HT-29 (cell line): Measurements from ENCODE around the gene TMSB4X. TPM values are rescaled to one million over a fixed set of nuclear protein-coding genes. Genes with fewer than 3 reads are reported as not detected.
"Not testable (repeated sequence)": the region's sequence is repeated elsewhere in the genome, so short reads cannot be mapped to it uniquely, and the experiment has no call there.

Source experiments
- DNase-seq: peaks from one replicate; pipeline ENCODE4 v3.0.0-alpha.2; 2015; ENCODE audit warnings: low spot score
- total RNA-seq: library from RNA; depleted of rRNA; stranded (reverse); fragments of >200 nt; shearing (Covaris generic); gene quantifications from 2 replicates; pipeline ENCODE4 v1.2.3, GENCODE V29; 2014

The TMSB4X gene
- total RNA-seq, 1 experiment from 2014 or later = 538 TPM

DNA sequence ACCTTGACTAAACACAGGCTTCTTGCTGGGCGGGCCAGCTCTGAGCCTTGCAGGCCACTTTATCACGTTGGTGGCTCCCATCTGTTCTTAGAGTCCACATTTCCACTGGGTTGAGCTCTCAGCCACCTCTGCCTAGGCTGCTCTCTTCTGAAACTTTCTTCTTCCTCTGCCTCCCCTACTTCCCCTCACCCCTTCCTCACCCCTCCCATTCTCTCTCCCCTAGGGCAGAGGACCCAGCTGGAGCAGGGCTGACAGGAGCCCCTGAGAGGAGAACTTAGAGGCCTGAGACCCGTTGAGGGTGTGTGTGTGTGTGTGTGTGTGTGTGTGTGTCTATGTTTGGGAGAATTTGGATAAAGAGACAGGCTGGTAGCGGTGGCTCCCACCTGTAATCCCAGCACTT lies 19.9 kb upstream of the TMSB4X start:
- peak; percentile 20 for DNase-seq

DNA sequence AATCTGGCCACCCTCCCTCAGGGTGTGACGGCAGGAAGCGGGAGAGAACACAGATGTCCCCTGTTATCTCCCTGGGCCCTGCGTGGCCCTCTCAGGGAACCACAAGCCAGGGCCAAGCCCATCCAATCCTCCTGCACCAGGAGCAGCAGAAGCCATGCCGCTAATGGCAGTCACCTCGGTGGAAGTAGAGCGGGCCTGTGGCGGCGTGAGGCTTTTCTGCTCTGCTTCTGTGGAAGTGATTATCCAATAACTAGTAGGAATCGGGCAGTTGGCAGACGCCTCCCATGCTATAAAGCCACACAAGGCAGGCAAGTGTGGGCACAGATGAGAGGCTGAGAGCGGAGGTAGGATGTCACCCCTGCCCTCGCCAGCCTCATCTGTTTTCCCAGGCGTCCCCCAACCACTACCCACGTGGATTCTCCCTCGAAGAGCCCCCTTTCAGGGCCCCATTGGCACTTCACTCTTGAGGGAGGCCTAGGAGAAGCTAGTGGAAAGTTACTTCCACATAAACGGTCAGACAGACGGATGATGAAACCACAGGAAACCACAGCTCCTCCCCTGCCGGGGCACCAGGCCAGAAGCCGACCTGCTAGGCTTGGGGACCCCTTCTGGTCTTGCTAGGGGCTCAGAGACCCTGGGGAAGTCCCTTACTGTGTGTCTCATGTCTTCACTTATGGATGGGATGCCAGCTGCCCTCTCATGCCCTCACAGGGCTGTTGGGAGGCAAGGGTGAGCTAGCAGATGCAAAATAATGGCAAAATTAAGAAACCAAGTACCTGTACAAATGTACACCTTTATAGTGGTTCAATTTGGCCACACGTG lies 18.8 kb upstream of the TMSB4X start:
- peak; percentile 69 for DNase-seq

GRCh38 chrX:12956704-12957534 lies 18.0 kb upstream of the TMSB4X start:
- peak; percentile 56 for DNase-seq

- no peak for DNase-seq
These were observed 16.9 kb upstream of the TMSB4X start for GRCh38 chrX:12958059-12958458.

GRCh38 chrX:12958461-12958860 lies 16.4 kb upstream of the TMSB4X start:
- no peak for DNase-seq

DNA sequence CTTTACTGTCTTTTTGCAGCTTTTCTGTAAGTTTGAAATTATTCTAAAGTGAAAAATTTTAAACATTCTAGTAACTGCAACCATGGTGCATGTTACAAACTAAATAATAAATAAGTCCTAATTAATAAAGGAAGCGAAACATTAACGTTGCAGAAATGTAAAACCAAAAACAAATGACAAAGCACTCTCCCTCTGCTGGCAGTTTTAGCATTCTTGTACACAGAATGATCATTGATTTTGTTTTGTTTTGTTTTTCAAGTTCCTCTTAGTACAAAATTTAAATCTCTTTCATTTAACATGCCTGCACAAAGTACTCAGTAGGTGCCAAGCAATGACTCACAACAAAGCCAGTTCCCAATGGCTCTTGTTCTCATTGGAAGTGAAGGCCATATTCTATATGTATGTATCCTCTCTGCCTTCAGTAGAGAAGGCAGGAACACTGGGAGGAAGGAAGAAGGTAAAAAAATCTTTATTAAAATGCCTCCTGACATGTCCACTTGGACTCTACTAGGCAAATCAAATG lies 13.7 kb upstream of the TMSB4X start:
- DNase-seq = no peak

- no peak for DNase-seq
These were observed 12.8 kb upstream of the TMSB4X start for GRCh38 chrX:12962041-12962504.

DNA sequence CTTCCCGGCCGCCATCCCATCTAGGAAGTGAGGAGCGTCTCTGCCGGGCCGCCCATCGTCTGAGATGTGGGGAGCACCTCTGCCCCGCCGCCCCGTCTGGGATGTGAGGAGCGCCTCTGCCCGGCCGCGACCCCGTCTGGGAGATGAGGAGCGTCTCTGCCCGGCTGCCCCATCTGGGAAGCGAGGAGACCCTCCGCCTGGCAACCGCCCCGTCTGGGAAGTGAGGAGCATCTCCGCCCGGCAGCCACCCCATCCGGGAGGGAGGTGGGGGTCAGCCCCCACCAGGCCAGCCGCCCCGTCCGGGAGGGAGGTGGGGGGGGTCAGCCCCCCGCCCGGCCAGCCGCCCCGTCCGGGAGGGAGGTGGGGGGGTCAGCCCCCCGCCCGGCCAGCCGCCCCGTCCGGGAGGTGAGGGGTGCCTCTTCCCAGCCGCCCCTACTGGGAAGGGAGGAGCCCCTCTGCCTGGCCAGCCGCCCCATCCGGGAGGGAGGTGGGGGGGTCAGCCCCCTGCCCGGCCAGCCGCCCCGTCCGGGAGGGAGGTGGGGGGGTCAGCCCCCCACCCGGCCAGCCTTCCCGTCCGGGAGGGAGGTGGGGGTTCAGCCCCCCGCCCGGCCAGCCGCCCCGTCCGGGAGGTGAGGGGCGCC lies 11.6 kb upstream of the TMSB4X start:
- not testable (repeated sequence) for DNase-seq

- DNase-seq = no peak
These were observed 9.6 kb upstream of the TMSB4X start for GRCh38 chrX:12965131-12965940.

DNA sequence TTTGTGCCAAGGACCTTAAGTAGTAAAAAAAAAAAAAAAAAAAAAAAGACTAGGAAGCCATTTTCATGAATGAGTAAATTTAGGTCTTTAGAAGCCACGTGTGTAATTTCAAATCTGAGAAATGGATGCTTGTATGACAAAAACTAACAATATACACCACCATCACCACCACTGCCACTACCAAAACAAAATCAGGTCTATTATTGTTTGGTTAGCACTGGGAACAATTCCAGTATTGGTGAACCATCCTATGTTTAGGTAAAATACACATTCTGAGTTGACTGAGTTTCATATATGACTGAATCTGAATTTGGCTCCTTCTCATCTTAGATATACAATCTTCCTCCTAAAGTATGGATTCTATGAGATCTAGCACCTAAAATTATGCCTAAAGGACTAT lies 8.8 kb upstream of the TMSB4X start:
- no peak for DNase-seq

DNA sequence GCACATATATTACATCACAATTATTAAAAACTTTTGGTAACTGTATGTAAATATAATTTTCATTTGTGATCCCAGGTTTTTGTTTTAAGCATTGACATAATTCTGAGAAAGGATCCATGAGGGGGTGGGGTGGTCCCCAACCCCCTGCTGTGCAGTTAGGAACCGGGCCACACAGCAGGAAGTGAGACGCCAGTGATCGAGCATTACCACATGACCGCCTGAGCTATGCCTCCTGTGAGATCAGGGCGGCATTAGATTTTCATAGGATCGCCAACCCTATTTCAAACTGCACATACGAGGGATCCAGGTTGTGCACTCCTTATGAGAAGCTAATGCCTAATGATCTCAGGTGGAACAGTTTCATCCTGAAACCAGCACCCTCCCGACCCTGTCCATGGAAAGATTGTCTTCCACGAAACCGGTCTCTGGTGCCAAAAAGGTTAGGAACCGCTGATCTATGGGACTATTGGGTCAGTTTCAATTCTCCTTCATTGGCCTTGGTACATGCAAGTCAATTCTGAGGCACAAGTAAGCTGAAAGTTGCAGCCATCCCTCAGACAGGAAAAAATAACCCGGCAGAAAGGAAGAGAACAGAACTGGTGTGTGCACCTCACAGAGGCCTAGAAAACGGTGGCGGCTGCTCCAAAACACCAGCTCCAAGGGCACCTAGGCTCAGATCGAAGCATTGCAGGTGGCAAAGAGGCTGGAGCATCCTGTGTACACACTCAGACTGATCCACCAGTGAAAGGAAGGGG lies 7.0 kb upstream of the TMSB4X start:
- DNase-seq = no peak

GRCh38 chrX:12970691-12971202 lies 4.2 kb upstream of the TMSB4X start:
- DNase-seq = no peak

DNA sequence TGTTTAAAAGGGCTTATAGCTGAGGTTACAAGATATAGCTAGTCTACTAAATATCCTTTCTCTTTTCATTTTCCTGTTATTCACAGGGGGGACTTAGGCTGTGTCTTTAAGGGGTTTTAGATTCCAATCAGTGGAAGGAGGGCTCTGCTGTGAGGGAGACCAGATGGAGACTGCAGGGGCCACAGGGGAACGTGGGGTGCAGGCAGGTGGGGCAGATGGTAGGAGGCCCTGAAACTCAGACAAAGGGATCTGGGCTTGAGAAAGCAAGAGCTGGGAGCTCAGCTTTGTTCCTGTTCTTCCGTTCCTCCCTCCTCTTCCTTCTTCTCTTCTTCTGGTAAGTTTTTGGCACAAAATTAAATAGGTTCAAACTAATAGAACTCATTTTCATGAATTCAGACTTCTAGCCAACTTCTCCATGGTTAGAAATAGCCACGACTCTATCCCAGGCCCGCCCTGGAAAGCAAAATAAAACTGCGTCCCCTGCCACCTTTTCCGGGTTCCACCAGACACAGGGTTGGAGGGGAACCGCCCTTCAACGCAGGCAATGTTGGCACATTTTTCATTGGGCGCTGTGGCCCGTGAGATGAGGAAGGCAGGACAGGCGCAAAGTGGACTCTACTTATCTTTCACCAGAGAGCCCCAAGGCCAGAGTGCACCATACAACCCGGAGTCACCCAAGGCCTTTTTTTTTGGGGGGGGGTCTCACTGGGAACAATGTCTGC lies 3.5 kb upstream of the TMSB4X start:
- DNase-seq = no peak

GRCh38 chrX:12972243-12972642 lies 2.7 kb upstream of the TMSB4X start:
- no peak for DNase-seq

DNA sequence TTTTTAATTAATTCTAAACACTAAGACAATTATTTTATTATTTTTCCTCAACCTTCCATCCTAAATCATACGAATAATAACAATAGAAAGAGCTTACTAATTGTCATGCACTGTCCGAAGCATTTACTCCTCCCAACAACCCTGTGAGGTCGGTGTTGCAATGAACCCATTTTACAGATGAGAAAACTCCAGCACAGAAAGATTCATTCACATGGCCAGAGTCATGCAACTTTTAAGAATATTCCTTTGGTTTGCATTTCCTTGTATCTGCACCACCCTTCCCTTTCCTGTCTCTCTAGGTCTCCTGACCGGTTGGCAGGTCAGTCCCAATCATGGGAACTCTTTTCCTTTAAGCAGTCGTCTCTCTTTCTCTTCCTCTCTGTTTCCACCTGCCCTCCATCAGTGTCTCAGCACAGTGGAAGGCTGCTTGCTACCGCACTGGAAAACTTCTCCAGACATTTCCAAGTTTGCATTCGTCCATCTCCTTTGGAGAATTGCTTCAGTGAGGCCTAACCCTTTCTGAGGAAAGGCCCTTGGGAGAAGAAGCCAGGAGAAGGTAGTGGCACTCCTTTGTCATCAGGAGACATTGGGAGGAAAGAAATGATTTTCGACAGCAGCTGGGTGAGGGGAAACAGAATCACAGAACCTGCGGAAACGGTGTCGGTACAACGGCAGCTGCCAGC lies 1.9 kb upstream of the TMSB4X start:
- no peak for DNase-seq

- DNase-seq = no peak
These were observed 1.2 kb upstream of the TMSB4X start for GRCh38 chrX:12973561-12974304.

DNA sequence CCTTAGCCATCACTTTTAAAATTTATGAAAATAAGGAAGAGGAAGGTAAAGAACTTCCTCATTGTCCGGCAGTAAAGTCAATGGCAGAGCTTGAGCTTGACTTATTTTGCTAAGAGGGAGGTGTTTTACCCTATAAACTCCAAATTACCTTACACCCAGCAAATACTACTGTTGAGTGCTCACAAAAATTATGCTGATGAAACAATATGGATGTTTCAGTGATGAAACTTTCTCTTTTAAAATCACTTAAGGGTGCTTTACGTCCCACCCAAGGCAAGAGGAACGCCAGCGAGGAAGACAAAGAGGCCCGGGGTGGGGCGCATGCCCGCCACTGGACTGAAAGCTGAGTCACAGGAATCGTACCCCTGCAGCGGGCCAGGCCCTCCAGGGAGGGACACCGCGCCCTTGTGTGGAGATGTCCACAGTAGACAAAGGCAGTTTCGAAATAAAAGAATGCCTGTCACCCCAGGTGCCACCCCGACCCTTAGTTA lies 560 bp upstream of the TMSB4X start:
- DNase-seq = no peak

DNA sequence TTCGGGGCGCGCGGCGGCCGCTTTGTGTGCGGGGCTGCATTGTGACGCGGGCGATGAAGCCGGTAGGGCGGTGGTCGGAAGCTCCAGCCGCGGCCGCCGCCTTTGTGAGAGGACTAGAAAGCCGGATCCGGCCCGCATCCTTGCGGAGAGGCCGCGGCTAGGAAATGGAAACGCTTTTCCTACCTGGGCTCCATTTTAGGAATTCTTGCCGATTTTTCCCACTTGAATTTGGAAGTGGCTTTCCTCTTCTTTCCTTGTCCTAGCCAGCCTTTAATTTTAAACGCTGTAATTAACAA lies 708 bp downstream of the TMSB4X start:
- no peak for DNase-seq
